ENCODE data around the gene POP4.

The POP4 gene

DNA sequence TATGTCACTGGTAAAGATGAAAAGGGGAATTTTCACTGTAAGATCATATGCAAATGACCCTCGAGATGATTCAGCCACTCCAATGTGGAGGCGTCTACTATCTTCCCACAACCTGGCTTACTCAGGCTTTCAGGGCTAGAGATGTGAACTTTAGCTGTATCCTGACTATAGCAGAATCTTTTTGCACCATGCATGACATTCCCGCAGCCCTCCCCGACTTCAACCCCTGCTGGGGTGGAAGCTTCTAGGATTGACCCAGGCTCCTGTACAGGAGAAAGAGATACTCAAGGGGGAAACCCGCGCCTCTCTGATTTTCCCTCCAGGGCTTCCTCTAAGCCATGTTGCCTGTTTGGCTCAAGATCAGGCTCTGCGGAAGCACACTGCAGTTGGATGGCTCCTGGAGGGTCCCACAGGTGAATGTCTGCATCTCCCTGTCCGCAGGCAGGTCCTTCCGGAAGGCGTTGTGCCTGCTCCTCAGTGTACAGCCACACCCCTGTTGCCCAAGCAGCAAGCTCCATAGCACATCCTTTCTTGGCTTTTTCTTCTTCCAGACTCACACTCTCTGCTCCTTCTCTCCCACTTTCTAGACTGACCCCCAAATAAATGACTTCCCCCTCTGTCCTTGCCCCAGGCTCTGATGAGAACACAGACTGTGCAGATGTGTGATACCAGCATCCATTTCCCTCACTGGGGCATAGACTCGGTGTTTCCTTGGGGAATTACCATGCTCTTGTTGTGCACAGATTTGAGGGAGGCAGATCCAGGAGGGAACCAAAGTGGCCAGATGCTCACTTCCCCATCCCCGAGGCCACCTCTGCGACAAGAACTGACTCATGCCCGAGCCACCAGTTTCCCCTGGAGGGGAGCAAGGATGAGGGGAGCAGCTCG is 29.1 kb upstream of the POP4 start:
- no peak for DNase-seq (ENCODE audit: low read depth)

DNA sequence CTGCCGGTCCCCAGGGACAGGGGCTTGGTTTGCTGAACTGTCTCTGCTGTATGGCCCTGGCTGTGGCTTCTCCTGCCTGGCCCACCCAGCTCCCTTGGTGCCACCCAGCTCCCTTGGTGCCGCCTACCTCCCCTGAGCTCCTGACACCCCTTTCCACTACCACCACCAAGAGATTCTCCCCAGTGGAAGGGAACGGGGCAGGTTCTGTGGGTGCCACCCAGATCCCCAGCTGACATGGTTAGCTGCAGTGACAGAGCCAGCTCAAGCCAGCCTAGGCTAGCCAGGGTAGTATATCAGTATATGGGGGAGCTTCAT is 28.5 kb upstream of the POP4 start:
- DNase-seq (ENCODE audit: low read depth), result no peak

DNA sequence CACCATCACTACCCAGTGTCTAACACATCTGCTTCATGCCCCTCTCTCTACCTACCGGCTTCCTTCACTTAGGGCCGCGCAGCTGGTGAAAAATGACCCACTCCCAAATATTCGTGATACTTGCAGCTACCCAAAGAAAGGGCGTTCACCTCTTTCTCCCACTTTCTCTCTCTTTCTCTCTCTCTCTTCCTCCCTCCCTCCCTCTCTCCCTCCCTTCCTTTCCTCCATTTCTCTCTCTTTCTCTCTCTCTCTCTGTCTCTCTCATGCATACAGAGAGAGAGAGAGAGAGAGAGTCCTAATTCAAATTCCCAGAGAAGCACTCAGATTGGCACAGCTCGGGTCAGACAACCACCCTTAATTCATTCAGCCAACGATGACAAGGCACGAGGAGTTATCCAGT is 27.7 kb upstream of the POP4 start:
- no peak for DNase-seq (ENCODE audit: low read depth)

DNA sequence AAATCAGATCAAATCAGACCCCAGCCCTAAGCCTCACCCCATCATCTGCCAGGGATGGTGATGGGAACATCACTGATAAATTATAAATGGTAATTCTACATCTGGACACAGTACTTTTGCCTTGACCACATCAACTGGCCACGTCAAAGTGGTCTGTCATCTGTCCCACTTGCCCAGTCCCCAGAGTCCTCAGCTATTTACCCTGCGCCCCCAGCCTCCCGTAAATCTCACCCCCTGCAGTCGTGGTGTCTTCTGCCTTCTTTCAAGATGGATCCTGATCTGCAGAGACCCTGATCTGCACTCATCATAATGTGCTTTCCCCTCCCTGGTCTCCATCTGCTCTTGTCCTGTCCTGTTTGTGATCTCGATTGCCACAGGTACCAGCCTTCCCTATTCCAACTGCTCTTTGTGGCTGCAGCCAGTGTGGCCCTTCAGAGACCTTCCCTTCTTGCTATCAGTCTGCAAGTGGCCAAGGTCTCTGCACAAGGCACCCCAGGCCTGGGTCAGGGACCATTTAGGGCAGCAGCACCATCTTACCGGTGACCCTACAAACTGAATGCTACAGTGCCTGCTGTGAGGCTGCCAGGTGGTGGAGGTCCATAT is 26.7 kb upstream of the POP4 start:
- DNase-seq (ENCODE audit: low read depth), result no peak

DNA sequence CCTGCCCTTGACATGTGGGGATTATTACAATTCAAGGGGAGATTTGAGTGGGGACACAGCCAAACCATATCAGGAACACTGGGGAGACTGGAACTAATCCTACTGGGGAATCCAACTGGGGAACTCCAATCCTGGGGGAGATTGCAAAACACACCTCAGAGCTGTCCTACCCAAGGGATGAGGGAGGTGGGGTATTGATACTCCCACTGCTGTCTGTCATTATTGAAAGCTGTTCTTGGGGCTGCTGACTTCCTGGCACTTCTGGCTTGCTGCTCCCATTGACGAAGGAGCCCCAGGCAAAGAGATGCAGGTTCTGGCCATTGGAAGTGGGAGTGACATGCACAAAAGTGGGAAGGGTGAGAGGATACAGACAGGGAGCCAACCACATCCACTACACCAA is 24.7 kb upstream of the POP4 start:
- DNase-seq (ENCODE audit: low read depth), result no peak

DNA sequence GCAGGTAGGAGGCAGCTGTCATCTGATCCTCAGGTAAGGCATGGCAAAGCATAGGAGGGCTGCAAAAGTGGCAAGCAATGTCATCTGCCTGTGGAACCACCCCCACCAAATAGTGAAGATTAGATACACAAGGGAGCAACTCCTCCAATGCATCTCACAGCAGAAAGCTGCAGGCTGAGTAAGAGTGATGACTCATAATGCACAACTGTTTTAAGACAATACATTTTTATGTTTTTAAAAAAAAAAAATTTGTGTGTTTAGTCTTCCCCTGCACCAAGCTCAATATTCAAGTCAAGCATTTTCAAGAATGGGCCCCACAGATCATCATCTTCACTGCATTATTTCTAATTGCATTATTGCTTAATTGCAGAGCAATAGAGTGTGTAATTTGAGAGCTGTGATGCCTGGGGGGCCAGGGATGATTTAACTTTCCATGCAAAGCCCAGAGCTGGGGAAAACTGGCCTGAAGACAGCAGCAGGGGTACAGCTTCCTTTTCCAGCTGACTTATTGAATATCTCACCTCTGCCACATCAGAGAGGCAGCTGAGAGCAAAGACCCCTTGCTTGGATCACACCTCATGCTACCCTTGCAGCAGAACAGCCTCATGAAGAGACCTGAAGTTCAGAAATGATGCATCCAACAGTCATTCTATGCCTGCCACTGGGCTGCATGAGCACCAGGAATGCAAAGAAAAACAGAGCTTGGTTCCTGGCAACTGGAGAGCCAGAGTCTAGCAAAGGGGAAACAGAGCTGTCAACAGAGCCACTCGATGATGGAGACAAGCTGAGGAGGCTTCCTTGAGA is 22.7 kb upstream of the POP4 start:
- no peak for DNase-seq (ENCODE audit: low read depth)

DNA sequence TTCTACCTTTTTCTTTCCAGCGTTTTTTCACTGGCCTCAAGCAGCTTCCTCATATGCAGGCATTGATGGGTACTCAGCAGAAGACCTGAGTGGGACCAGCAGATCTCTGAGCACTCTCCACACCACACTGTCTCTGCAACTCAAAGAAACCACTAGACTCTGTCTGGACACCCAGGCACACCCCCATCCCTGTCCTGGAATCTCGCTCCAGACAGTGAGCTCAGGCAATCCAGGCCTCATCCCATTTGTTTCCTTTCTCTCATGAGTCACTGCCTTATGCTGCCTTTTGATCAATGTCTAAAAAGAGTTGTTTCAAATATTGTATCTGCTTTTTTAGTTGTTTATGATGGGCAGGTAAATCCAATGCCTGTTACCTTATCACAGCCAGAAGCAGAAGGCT is 19.7 kb upstream of the POP4 start:
- DNase-seq (ENCODE audit: low read depth), result no peak

DNA sequence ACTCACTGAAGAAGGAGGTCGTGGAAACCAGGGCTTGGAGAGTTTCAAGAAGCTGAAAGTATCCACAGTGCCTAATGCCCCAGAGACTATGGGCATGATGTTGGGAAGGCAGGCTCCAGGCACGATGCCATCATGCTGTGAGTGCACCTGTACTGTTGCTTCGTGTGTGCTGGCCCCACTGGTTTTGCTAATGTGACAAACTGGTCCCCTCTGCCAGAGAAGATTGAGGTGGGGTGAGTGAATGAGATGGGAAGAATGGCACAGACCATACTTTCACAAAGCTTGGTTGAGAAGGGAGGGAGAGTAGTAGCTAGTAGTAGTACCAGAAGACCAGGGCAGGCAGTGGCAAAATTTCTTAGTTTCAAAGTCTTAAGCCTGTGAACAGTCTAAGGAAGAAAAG is 19.0 kb upstream of the POP4 start:
- DNase-seq (ENCODE audit: low read depth), result no peak

DNA sequence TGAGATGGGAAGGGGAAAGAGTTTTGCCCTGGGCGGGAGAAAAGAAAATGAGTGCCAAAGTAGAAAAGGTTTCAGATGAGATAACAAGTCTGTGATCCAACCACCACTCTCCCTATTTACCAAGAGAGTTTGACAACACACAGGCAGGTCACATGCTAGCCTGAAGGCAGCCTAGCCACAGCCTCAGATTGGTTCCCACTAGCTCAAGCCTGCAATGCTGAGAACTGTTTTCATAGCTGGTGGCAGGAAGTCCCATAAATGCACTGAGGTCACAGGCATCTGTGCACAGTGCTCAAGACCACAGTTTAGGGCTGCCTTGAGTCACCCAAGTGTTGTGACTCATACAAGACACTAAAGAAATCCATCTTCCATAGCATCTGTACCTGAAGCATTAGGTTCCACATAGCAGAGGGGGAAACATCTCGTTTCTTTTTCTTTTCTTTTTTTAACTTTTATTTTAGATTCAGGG is 18.5 kb upstream of the POP4 start:
- peak; percentile 35 for DNase-seq (ENCODE audit: low read depth)

DNA sequence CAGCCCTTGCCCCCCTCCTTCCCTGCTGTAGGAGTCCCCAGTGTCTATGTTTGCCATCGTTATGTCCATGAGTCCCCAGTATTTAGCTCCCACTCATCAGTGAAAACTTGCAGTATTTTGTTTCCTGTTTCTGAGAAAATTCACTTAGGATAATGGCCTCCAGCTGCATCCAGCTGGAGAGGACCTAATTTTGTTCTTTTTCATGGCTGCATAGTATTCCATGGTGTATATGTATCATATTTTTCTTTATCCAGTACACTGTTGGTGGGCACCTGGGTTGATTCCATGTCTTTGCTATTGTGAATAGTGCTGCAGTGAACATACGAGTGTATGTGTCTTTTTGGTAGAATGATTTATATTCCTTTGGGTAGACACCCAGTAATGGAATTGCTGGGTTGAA is 18.0 kb upstream of the POP4 start:
- DNase-seq (ENCODE audit: low read depth), result no peak

DNA sequence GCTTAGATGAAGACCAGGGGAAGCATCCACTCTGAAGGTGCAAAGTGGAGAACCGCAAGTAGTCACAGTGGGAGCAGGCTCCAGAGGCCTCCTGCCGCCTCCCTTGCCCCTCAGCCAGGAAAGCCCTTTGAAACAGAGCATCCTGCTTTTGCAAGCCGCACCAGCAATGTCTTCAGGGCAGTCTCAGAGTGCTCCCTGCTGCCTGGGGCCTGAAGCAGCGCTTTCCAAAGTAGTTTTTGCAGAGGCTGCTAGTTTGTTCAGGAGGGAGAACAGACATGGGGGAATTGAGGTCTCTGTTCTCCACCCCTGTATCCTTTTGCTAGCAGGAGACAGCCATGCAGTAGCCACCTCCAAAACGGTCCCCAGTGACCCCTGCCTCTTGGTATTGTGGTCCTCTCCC is 15.8 kb upstream of the POP4 start:
- DNase-seq (ENCODE audit: low read depth), result no peak

DNA sequence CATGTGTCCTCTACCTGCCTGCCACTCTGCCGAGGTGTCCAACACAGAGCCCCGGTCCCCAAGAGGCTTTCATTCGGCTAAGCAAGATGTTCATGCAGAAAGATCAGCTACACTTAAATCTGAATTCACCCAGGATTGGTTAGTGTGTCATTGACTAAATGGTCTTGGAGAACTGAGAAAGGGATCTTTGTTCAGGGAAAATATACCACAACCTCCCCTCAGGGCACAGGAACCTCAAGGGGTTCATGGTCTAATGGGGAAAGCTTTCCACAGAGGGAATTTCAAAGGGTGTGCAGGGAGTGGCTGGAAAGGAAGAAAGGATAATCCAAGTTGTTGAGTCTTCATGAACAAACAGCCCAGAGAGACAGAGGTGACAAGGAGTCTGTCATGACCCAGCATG is 14.4 kb upstream of the POP4 start:
- no peak for DNase-seq (ENCODE audit: low read depth)

DNA sequence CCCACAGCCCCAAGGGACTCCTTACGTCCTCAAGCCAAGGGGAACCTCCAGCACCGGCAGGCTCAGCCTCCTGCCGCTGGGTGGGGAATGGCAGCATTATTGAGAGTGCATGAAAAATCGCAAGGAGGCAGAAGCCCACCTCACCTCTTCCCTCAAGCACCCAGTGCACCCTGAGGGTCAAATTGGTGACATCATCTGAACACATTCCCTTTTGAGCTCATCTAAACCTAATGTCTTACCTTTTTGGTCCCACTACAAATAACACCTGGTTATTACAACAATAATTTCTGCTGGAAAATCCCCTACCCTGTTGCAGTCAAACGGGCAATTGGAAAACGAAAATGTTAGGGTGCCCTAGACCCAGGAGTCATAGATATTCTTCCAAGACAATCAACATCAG is 12.2 kb upstream of the POP4 start:
- DNase-seq (ENCODE audit: low read depth), result no peak

DNA sequence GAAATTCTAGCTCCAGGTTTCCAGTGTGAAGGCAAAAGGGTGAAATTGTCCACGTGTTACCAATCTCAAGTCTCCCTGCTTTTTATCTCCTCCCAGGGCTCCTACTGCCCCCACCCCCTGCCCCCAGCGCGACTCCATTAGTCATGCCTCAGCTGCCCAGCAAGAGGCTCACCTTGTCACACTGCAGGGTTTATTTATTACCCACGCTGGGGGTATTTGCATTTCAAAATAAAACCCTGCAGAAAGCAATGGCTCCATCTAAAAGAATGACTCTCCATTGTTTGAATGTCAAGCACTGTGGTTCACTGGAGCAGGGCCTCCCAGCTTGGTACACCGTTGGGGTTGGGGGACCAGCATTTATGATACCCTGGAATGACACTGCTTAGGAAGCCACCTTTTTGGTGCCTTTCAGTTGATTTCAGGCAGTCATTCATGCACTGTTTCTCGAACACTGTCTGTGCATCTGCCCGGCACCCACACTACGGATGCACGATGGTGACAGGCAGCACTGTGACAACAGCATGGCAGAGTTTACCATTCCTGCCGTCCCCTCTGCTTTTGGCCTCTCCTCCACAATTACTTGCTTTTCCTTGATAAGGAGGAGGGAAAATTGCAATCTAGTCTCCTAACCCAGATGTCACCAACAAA is 9.9 kb upstream of the POP4 start:
- no peak for DNase-seq (ENCODE audit: low read depth)

DNA sequence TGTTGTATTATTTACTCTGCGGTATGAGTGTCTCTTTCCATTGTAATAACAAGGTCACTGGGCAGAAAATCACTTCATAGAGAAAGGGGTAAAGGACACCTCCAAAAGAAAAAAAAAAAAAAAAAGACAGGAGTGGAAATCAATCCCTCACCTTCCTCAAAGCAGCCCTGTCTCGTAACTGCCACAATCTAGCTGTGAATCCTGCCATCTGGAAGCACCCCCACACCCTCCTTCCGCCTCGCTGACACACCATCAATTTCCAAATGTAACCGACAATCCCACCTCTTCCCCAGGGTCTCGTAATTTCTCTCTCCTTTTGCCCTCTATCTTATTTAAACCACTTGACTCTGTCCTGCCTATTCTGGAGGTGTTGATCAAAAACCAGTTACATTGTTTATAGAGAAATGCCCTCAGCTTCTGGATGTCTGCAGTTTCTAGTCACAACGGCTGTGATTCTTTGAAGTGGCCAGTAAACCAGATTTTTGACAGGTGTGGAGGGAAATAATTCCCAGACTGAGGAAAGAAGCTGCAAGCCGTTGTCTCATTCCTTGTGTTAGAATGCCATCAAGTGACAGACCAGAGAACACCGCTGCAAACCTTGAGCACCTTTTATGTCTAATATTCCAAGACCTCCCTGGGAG is 9.1 kb upstream of the POP4 start:
- DNase-seq (ENCODE audit: low read depth), result no peak

DNA sequence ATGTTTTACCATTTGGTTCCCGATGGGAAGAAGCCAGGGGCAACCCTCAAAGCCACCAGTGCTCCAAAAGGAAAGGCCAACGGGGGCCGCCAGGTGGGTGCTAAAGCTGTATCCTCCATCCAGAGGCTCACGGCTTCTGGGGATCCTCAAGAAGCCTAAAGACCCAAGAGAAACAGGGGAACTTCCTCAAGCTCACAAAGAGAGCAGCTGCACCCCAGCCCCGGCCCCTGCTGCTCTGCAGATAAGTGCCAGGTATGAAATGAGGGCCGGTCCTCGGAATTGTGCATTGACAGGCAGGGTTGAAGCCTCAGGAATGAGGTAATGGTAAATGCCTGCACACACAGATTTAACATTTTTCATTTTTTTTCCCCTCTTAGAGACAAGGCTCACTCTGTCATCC is 8.0 kb upstream of the POP4 start:
- no peak for DNase-seq (ENCODE audit: low read depth)

DNA sequence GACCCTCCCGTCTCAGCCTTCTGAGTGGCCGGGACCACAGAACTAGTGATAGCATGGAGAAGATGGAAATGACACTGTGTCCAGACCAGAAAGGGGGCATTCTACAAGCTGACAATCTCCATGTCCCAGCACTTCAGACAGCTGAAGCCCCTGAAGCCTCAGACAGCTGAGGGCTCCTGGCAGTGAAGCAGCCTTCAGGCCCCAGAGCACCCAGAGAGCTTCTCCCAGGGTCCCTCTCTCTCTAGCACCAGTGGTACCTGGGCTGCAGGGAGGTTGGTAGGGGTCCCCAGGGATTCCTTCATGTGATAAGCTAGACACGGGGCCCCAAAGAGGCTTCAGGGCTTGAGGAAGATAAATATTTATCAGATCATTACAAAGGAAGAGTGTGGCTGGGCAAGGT is 7.6 kb upstream of the POP4 start:
- DNase-seq (ENCODE audit: low read depth), result no peak

DNA sequence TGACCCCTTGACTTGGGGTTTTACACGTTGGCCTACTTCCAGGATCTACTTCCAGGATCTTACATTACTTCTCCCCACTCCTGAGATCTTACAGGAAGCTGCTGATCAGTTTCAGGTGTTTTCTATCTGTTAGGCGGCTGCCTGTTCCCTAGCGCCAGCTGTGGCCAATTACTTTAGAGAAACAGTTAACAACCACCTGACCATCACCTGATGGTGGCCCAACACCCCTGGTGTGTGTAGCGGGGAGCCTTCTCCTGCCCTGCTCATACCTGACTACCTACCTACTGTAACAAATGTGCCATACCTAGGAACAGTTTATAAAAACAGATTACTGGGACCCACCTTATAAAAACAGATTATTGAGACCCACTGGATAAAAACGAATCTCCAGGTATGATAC is 2.8 kb upstream of the POP4 start:
- no peak for DNase-seq (ENCODE audit: low read depth)

DNA sequence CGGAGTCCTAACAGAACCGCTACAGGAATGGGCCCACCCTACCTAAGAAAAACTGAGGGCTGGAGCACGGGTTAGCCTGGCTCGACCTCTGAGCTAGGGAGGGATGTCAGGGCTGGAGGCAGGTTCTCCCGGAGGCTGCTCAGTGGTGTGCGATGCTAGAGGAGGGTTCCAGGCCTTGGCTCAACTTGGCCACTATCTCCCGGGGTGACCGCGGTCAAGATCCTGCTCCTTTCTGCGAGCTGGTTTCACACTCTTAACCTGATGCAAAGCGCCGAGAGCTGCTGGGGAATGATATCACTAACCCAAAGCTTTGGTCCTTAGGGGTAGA is 301 bp downstream of the POP4 start:
- no peak for DNase-seq (ENCODE audit: low read depth)

DNA sequence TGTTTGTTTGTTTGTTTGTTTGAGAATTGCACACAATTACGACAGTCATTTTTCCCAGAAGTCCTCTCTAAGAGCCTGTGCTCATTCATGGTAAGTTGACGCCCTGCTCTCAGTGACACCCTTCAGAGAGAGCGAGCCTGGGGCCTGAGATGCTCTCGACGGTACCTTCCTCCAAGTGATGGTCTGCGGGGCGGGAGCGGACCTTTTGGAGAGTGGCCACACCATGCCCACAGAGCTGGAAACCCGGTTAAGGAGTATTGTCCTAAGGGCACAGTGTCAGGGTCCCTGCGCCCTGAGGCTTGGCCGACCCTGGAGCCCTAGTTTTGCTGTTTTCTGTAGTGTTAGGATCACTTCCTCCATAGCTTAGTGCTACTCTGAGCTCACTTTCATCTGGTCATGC is 3.6 kb downstream of the POP4 start:
- no peak for DNase-seq (ENCODE audit: low read depth)

DNA sequence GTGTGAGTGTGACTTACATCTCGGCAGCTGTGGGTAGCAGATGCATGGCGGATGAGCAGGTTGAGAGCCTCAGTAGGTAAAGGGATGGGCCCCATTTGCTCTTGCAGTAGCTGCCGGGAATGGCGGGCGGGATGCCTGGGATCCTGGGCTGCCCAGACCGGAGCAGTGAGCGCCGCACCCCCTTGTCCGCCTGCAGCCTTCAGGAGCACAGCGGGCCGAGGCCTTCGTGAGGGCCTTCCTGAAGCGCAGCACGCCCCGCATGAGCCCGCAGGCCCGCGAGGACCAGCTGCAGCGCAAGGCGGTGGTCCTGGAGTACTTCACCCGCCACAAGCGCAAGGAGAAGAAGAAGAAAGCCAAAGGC is 4.1 kb downstream of the POP4 start:
- no peak for DNase-seq (ENCODE audit: low read depth)

DNA sequence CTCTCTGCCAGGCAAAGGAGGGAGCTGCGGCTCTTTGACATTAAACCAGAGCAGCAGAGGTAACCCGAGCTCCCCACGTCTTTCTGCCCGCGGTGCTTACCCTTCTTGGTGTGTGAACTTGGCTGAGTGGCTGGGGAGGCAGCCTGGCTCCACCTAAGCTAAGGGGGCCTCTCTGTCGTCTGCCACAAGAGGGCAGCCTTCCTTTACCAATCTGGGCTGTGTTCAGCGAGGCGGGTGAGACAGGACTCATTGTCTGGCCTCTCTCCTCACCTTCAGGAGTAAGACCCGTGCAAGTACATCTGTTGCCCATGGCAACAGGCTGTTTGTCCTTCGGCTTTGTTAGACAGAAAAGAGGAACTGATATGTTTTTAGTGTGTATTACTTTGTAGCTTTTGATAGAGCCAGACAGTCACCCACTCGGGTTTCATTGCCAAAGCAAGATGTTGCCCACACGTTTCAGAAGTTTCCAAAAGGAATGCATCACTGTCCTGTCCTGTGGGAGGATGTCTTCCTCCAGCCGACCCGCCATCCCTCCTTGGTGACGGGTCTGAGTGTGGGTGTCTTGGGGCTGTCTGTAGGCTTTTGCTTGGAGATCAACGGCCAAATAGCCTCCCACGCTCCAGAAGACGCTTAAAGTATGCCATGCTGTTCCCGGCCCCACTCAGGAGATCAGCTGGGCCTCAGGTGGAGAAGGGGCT is 4.6 kb downstream of the POP4 start:
- DNase-seq (ENCODE audit: low read depth), result peak; percentile 72
